Effector memory CD4-positive, alpha-beta T cell (primary cell): Measurements from ENCODE around the gene LRRC40.
"Not testable (repeated sequence)": the region's sequence is repeated elsewhere in the genome, so short reads cannot be mapped to it uniquely, and the experiment has no call there.

Experiments used
- DNase-seq, 3 donors: peaks; one replicate each; pipeline ENCODE4 v3.0.0-alpha.2; 2020
- H3K27ac ChIP-seq: 2 replicates; pipeline ENCODE4 v1.7.0; 2013; ENCODE audit warnings: mild to moderate bottlenecking, low read length, moderate library complexity; ENCODE audit not compliant: insufficient read depth, poor library complexity, severe bottlenecking
- H3K27me3 ChIP-seq: replicated peaks from 2 replicates; pipeline ENCODE4 v1.7.0; 2013; ENCODE audit warnings: mild to moderate bottlenecking, low read length; ENCODE audit not compliant: insufficient read depth, control insufficient read depth, poor library complexity, severe bottlenecking
- H3K36me3 ChIP-seq: 2 replicates; pipeline ENCODE4 v1.7.0; 2013; ENCODE audit warnings: mild to moderate bottlenecking, low read length, moderate library complexity; ENCODE audit not compliant: control insufficient read depth, insufficient read depth
- H3K4me1 ChIP-seq: 2 replicates; pipeline ENCODE4 v1.7.0; 2013; ENCODE audit warnings: low read length, mild to moderate bottlenecking; ENCODE audit not compliant: control insufficient read depth, insufficient read depth, poor library complexity, severe bottlenecking
- H3K4me3 ChIP-seq: 2 replicates; pipeline ENCODE4 v1.7.0; 2013; ENCODE audit warnings: low read length, low read depth, mild to moderate bottlenecking; ENCODE audit not compliant: insufficient read depth, poor library complexity, severe bottlenecking
- H3K9me3 ChIP-seq: 2 replicates; pipeline ENCODE4 v1.7.0; 2013; ENCODE audit warnings: mild to moderate bottlenecking, low read length, moderate library complexity; ENCODE audit not compliant: control insufficient read depth

Gene LRRC40

DNA sequence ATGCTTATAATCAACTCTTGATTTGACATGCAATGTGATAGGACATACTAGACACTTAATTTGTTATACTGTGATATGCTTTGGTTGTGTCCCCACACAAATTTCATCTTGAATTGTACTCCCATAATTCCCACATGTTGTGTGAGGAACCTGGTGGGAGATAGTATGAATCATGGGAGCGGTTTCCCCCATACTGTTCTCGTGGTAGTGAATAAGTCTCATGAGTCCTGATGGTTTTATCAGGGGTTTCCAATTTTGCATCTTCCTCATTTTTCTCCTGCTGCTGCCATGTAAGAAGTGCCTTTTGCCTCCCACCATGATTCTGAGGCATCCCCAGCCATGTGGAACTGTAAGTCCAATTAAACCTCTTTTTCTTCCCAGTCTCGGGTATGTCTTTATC is 20.2 kb downstream of the LRRC40 start:
- H3K27me3 ChIP-seq, H3K9me3 ChIP-seq, H3K4me3 ChIP-seq, DNase-seq, H3K27ac ChIP-seq, H3K4me1 ChIP-seq: not testable (repeated sequence)
- H3K36me3 ChIP-seq, result peaks cover 10% of the 10 kb centered on the region

- DNase-seq, result no peak
- H3K4me1 ChIP-seq, result no peaks in the 10 kb centered on the region
- H3K27ac ChIP-seq, result no peak overlapping the region
- H3K27me3 ChIP-seq, result no peaks in the 10 kb centered on the region
- peaks cover 12% of the 10 kb centered on the region for H3K36me3 ChIP-seq
- H3K4me3 ChIP-seq, result no peak overlapping the region
- H3K9me3 ChIP-seq, result no peaks in the 10 kb centered on the region
These were observed 33.9 kb downstream of the LRRC40 start for GRCh38 chr1:70171512-70171911.

GRCh38 chr1:70169018-70169839 is 36.1 kb downstream of the LRRC40 start:
- Histone ChIP-seq H3K27me3 (no peaks in the 10 kb centered on the region), H3K9me3 (no peaks in the 10 kb centered on the region), H3K36me3 (peaks cover 14% of the 10 kb centered on the region), H3K27ac (no peak overlapping the region), H3K4me1 (no peaks in the 10 kb centered on the region), H3K4me3 (no peak overlapping the region)
- DNase-seq, result no peak

- DNase-seq, result no peak
- no peaks in the 10 kb centered on the region for H3K27me3 ChIP-seq
- H3K27ac ChIP-seq, result no peak overlapping the region
- no peaks in the 10 kb centered on the region for H3K9me3 ChIP-seq
- peaks cover 14% of the 10 kb centered on the region for H3K36me3 ChIP-seq
- no peaks in the 10 kb centered on the region for H3K4me1 ChIP-seq
- H3K4me3 ChIP-seq, result no peak overlapping the region
These were observed 37.1 kb downstream of the LRRC40 start for GRCh38 chr1:70168283-70168682.

DNA sequence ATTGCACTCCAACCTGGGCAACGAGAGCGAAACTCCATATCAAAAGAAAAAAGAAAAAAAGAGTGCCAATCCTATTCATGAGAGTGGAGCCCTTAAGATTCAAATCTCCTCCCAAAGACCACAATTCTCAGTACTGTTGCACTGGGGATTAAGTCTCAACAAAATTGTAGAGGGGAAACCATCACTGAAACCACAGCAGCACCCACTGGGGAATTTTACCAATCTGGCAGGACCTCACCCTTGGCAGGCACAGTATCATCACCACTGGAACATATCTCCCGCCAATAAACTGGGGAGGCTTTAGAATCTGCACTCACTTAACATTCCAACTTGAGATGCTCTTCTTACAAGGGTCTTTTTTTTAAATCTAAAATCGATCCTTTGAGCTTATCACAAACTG is 41.0 kb downstream of the LRRC40 start:
- peaks cover 14% of the 10 kb centered on the region for H3K36me3 ChIP-seq
- H3K4me1 ChIP-seq, result no peaks in the 10 kb centered on the region
- H3K9me3 ChIP-seq, result no peaks in the 10 kb centered on the region
- H3K27ac ChIP-seq, result no peak overlapping the region
- no peak for DNase-seq
- H3K27me3 ChIP-seq, result no peaks in the 10 kb centered on the region
- no peak overlapping the region for H3K4me3 ChIP-seq

- H3K36me3 ChIP-seq, result peaks cover 6% of the 10 kb centered on the region
- no peak overlapping the region for H3K4me3 ChIP-seq
- no peaks in the 10 kb centered on the region for H3K27me3 ChIP-seq
- H3K4me1 ChIP-seq, result no peaks in the 10 kb centered on the region
- H3K9me3 ChIP-seq, result no peaks in the 10 kb centered on the region
- DNase-seq, result no peak
- no peak overlapping the region for H3K27ac ChIP-seq
These were observed 48.8 kb downstream of the LRRC40 start for GRCh38 chr1:70156529-70157120.

DNA sequence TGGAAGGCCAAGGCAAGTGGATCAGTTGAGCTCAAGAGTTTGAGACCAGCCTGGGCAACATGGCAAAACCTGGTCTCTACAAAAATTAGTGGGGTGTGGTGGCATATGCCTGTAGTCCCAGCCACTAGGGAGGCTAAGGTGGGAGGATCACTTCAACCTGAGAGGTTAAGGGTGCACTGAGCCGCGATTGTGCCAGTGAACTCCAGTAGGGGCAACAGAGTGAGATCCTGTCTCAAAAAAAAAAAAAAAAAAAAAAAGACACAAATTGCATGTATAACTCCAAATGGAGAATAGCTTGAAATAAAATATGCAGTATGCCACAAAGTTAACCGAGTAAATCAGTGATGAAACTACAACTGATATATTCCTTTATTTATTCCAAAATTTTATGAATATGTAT is 51.6 kb downstream of the LRRC40 start:
- Histone ChIP-seq H3K4me1 (no peaks in the 10 kb centered on the region), H3K36me3 (peaks cover 14% of the 10 kb centered on the region), H3K27ac (no peak overlapping the region), H3K4me3 (no peak overlapping the region), H3K9me3 (no peaks in the 10 kb centered on the region), H3K27me3 (no peaks in the 10 kb centered on the region)
- no peak for DNase-seq

DNA sequence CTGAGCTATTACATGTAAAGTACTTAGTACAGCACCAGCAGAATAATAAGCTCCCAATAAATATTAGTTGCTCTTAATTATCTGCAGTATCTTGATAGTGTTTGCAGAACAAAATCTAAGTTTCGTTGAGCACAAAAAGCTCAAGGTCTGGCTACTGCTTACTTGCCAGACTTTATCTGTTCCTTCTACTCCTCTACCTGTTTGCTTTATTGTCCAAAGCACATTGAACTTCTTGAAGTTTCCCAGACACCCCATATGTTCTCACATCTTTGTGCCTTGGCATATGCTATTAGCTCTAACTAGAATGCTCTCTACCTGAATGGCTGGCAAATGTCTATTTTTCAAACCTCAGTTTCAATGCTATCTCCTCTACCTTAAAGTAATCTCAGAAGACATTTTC is 54.9 kb downstream of the LRRC40 start:
- Histone ChIP-seq H3K27me3 (no peaks in the 10 kb centered on the region), H3K9me3 (no peaks in the 10 kb centered on the region), H3K36me3 (peaks cover 25% of the 10 kb centered on the region), H3K27ac (no peak overlapping the region), H3K4me3 (no peak overlapping the region), H3K4me1 (no peaks in the 10 kb centered on the region)
- no peak for DNase-seq

GRCh38 chr1:70146488-70146887 is 58.9 kb downstream of the LRRC40 start:
- no peak for DNase-seq
- Histone ChIP-seq H3K36me3 (peaks cover 23% of the 10 kb centered on the region), H3K27me3 (no peaks in the 10 kb centered on the region), H3K4me3 (no peak overlapping the region), H3K27ac (no peak overlapping the region), H3K9me3 (no peaks in the 10 kb centered on the region), H3K4me1 (no peaks in the 10 kb centered on the region)

DNA sequence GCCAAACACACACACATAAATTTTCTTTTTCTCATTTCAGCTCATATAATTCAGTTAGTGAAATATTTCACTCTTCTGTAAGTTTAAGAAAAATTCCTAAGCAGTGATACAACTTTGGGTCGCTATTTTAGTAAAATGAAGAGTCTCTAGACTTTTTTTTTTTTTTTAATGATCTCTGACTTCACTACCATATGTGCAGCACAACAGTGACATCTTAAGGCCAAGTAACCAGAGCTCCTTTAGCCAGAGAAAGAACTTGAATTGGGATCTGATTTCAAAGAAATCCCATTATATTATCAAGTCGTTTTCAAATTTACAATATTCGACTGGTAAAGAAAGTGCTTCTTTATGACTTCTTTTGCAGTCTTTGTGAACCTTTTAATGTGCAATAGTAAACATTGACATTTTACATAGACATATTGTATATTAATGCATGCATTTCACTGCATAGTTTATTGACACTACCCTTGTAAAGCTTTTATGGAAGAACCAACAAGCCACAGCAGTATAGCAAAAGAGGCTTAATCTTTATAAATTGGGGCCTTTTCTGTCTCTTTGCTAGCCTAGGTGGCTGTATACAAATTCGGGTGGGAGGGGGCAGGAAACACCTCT is 62.2 kb downstream of the LRRC40 start:
- no peaks in the 10 kb centered on the region for H3K9me3 ChIP-seq
- H3K4me1 ChIP-seq, result no peaks in the 10 kb centered on the region
- H3K36me3 ChIP-seq, result peaks cover 10% of the 10 kb centered on the region
- H3K4me3 ChIP-seq, result no peak overlapping the region
- H3K27ac ChIP-seq, result no peak overlapping the region
- H3K27me3 ChIP-seq, result no peaks in the 10 kb centered on the region
- DNase-seq, result no peak
